ENCODE data around the gene ARHGAP45.
A peak's percentile ranks its signal among the peaks of the same experiment; 100 is the strongest.

Gene ARHGAP45

GRCh38 chr19:1070931-1071791, 4.2 kb downstream of the ARHGAP45 start:
- no peak for DNase-seq (ENCODE audit: low read depth)

- DNase-seq (ENCODE audit: low read depth): no peak
Observed at GRCh38 chr19:1072371-1073015, 5.5 kb downstream of the ARHGAP45 start.

- no peak for DNase-seq (ENCODE audit: low read depth)
Observed at GRCh38 chr19:1073063-1073955, 6.3 kb downstream of the ARHGAP45 start.

DNA sequence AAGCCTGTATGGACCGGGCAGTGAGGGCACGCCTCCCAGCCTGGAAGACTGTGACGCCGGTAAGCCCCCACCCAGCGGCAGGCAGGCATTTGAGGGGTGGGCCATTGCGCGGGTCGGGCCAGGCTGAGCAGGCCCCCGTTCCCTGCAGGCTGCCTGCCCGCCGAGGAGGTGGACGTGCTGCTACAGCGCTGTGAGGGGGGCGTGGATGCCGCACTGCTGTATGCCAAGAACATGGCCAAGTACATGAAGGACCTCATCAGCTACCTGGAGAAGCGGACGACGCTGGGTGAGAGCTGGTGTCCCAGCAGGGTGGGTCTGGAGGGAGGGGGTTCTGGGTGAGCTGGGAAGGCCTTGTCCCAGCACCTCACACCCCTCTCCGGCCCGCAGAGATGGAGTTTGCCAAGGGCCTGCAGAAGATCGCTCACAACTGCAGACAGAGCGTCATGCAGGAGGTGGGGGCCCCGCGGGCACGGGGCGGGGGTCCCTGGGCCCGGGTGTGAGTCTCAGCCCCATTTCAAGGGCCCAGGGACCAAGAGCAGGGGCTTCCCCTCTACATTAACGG, 7.1 kb downstream of the ARHGAP45 start:
- DNase-seq (ENCODE audit: low read depth): no peak

- DNase-seq (ENCODE audit: low read depth): peak; percentile 76
Observed at GRCh38 chr19:1074544-1075283, 7.7 kb downstream of the ARHGAP45 start.

DNA sequence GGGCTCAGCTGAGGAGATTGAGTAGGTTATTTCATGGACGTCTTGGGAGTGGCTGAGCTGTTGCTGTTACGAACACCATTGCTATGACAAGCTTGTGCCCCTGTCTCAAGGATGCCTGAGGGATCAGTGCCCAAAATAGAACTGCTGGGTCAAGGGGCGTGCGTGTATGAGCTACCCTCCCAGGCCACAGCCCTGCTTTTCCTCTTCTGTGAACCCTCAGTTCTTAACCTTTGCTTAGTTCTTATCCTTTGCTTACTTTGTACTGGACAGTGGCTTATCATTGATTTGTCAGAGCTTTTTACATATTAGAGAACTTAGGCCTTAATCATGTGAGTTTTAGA, 9.0 kb downstream of the ARHGAP45 start:
- no peak for DNase-seq (ENCODE audit: low read depth)

GRCh38 chr19:1076951-1077350, 10.0 kb downstream of the ARHGAP45 start:
- DNase-seq (ENCODE audit: low read depth): peak; percentile 84

GRCh38 chr19:1079566-1080111, 12.7 kb downstream of the ARHGAP45 start:
- peak; percentile 63 for DNase-seq (ENCODE audit: low read depth)

- no peak for DNase-seq (ENCODE audit: low read depth)
Observed at GRCh38 chr19:1080360-1081161, 13.6 kb downstream of the ARHGAP45 start.

DNA sequence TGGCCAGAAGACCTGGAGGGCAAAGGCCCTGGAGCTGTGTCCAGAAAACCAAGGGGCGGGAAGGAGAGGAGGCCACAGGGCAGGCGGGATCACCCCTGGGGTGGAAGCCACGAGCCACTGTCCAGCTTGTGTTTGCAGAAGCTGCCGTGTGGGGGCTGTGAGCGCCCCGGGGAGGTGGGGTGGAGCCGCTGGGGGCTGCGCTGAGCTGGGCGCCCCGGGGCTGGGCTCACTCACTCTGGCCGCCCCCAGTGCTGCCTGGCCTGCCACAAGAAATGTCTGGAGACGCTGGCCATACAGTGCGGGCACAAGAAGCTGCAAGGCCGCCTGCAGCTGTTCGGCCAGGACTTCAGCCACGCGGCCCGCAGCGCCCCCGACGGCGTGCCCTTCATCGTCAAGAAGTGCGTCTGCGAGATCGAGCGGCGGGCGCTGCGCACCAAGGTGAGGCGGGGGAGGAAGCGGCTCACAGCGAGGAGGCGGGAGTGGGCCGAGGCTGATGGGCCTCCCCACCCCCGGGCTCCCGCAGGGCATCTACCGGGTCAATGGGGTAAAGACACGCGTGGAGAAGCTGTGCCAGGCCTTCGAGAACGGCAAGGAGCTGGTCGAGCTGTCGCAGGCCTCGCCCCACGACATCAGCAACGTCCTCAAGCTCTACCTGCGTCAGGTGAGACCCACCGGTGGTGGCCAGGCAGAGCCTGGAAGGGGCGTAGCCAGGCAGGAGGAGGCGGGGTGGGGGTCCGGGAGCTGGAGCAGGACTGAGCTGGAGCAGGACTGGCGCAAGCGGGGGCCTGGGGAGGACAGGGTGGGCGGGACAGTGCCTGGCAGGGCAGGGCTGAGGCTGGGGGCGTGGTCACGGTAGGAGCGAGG, 14.6 kb downstream of the ARHGAP45 start:
- DNase-seq (ENCODE audit: low read depth): no peak

GRCh38 chr19:1082165-1082927, 15.4 kb downstream of the ARHGAP45 start:
- DNase-seq (ENCODE audit: low read depth): no peak

GRCh38 chr19:1082928-1083816, 16.2 kb downstream of the ARHGAP45 start:
- no peak for DNase-seq (ENCODE audit: low read depth)

DNA sequence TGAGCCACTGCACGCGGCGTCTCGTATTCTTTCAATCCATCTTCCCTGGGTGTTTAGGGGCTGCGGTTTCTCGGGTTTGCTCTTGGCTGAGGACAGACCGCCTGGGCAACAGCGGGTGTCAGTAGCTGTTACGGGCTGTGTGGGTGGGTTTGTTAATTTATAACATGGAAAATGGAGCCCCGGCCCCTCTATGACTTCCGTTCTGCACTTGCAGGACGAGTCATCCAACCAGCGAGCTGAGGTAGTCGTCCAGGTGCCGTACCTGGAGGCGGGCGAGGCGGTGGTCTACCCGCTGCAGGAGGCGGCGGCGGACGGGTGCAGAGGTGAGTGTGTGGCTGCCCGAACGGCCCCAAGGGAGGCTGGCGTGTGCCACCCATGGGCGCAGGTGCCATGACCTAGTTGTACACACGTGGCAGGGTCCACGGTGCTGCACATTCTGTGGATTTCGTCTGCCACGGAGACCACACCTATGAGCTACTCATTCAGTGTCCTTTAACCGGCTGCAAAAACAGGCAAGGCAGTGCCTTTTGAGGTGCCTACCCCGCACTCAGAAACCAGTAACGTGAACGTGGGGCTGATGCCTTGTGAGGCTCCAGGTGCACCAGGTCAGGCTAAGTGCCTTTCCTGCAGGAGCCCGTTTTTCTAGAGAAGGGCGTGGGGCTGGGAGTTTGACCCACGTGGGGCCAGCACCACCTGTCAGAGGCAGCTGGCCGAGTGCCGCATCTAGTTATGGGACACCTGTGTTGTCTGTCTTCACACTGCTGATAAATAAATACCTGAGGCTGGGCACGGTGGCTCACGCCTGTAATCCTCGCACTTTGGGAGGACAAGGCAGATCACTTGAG, 17.3 kb downstream of the ARHGAP45 start:
- DNase-seq (ENCODE audit: low read depth): no peak

DNA sequence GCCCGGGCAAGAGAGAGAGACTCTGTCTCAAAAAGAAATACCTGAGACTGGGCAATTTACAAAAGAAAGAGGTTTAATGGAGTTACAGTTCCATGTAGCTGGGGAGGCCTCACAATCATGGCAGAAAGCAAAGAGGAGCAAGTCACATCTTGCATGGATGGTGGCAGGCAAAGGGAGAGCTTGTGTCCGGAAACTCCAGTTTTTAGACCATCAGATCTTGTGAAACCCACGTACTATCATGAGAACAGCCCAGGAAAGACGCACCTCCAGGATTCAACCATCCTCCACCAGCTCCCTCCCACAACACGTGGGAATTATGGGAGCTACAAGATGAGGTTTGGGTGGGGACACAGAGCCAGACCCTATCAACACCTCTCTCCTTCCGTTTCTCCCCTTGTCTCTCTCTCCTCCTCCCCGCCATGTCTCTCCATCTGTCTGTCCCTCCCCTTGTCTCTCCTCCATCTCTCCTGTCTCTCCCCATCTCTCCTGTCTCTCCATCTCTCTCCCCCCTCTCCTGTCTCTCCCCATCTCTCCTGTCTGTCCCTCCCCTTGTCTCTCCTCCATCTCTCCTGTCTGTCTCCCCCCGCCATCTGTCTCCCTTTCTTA, 18.2 kb downstream of the ARHGAP45 start:
- no peak for DNase-seq (ENCODE audit: low read depth)

GRCh38 chr19:1085676-1086442, 18.9 kb downstream of the ARHGAP45 start:
- no peak for DNase-seq (ENCODE audit: low read depth)

All from stimulated activated CD8-positive, alpha-beta memory T cell treated with anti-CD3 and anti-CD28 coated beads, Interleukin-4, amount 100 ng/mL, for 24 hours (primary cell).